Middle frontal gyrus (tissue), 1 donor: Measurements from ENCODE around the gene SUPT5H.
A peak's percentile ranks its signal among the peaks of the same experiment; 100 is the strongest.
"Not testable (repeated sequence)": the region's sequence is repeated elsewhere in the genome, so short reads cannot be mapped to it uniquely, and the experiment has no call there.

Source experiments
- DNase-seq: peaks from one replicate; pipeline ENCODE4 v3.0.0-alpha.2; 2015; ENCODE audit warnings: low spot score; ENCODE audit errors: extremely low spot score

SUPT5H gene

DNA sequence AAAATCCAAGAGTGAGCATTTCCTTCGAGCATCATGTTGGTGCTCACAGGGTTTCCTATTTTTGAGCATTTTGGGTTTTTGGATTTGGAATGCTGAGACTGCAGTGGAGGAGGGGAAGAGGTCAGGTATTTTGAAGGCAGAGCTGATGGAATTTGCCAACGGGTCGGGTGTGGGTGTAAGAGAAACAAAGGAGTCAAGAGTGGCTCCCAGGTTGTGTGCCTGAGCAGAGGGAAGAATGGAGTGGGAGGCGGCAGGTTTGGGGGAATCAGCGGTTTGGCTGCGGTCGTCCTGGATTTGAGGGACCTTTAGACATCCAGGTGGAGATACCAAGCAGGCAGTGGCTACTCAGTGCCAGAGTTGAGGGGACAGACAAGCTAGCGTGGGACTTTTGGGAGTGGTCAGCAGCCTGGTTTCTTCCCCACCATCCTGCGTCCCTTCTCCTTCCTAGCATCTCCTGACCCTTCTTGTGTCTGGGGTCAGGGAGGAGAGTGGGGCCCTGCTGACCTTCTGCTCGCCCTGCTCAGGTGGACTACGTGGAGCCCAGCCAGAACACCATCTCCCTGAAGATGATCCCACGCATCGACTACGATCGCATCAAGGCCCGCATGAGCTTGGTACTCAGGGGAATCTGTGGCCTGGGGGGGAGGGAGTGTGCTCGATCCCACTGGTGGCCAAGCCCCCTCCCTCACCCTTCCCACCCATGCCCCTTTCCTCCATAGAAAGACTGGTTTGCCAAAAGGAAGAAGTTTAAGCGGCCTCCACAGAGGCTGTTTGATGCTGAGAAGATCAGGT lies 20.8 kb downstream of the SUPT5H start:
- DNase-seq, result no peak

DNA sequence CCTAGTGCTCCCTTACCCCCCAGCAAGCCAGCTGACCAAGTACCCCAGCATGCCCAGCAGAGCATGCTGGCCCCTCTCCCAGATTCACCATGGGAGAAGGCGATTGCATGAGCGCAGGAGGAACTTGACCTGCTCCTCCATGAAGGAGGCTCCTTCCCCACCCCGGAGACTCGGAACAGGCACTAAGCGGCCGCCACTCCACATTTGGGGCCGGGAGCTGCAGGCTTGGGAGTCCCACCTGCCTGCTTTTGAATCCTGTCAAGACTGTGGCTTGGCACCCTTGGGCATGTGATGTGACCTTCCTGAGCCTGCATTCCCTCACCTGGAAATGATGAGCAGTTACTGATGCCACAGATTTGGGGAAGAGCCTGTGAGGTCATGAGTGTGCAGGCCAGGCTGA lies 22.6 kb downstream of the SUPT5H start:
- DNase-seq, result no peak

DNA sequence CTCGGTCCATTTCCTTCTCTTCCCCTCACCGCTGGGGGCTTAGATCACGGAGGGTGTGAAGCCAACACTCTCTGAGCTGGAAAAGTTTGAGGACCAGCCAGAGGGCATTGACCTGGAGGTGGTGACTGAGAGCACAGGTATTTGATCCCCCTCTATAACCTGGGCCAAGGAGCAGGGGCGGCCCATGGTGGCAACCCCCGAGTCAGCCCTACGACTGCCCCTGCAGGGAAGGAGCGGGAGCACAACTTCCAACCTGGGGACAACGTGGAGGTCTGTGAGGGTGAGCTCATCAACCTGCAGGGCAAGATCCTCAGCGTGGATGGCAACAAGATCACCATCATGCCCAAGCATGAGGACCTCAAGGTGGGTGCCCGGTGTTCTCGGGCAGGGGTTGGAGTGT lies 23.7 kb downstream of the SUPT5H start:
- DNase-seq, result no peak

GRCh38 chr19:39469567-39469966 lies 24.2 kb downstream of the SUPT5H start:
- no peak for DNase-seq

GRCh38 chr19:39470724-39471339 lies 25.4 kb downstream of the SUPT5H start:
- no peak for DNase-seq

- no peak for DNase-seq
Observed at GRCh38 chr19:39471756-39472536, 26.6 kb downstream of the SUPT5H start.

DNA sequence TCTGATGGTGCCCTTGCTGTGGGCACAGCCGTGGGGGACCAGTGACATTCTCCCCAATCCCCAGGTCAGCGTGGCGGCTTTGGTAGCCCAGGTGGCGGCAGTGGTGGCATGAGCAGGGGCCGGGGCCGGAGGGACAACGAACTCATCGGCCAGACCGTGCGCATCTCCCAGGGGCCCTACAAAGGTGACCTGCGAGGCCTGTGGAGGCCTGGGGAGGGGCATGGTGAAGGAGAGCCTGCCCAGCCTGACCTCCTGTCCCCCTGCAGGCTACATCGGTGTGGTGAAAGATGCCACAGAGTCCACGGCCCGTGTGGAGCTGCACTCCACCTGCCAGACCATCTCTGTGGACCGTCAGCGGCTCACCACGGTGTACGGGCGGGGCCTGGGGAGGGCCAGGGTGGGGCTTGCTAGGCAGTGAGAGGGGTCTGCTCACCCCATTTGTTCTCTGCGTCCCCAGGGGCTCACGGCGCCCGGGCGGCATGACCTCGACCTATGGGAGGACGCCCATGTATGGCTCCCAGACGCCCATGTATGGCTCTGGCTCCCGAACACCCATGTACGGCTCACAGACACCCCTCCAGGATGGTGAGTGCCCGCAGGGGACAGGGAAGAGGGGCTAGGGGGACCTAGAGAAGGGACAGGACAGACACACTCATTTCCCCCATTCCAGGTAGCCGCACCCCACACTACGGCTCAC lies 27.5 kb downstream of the SUPT5H start:
- DNase-seq, result no peak

DNA sequence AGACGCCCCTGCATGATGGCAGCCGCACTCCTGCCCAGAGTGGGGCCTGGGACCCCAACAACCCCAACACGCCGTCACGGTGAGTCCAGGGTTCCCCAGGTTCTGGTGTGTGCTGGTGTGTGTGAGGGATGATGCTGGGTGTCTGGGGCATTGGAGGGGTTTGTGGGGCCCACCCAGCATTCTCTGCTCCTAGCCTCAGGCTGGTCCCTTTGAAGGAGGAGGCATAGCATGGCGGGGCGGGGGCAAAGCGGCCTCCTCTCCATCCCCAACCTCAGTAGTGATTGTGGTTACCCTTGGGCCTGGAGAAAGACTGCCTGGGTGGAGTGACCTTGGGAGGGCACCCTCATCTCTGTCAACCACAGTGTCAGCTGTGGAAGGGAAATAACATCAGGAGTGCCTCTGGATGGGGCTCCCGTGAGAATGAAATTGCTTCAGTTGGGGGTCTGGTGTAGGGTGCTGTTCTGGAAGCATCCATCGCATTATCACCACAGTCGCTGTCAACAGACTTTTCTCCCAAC lies 28.1 kb downstream of the SUPT5H start:
- no peak for DNase-seq

DNA sequence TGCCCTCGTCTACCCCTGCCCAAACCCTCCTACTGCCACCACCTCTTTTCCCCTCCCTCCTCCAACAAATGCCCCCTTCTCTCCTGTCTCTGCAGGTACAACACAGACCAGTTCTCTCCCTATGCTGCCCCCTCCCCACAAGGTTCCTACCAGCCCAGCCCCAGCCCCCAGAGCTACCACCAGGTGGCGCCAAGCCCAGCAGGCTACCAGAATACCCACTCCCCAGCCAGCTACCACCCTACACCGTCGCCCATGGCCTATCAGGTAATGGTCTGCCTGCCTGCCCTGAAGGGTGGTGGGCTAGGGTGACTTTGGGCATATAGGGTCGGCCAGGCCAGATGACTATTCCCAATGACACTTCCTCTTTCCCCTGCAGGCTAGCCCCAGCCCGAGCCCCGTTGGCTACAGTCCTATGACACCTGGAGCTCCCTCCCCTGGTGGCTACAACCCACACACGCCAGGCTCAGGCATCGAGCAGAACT lies 28.8 kb downstream of the SUPT5H start:
- no peak for DNase-seq

- DNase-seq, result no peak
Observed at GRCh38 chr19:39475748-39476147, 30.4 kb downstream of the SUPT5H start.

DNA sequence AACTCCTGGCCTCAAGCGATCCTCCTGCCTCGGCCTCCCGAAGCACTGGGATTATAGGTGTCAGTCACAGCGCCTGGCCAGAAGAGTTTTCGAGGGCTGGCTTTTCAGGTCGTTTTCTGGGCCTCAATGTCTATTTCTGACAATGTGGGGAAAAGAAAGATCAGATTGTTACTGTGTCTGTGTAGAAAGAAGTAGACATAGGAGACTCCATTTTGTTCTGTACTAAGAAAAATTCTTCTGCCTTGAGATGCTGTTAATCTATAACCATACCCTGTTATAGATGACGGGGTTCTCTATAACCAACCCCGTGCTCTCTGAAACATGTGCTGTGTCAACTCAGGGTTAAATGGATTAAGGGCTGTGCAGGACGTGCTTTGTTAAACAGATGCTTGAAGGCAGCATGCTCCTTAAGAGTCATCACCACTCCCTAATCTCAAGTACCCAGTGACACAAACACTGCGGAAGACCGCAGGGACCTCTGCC lies 34.0 kb downstream of the SUPT5H start:
- DNase-seq, result not testable (repeated sequence)

DNA sequence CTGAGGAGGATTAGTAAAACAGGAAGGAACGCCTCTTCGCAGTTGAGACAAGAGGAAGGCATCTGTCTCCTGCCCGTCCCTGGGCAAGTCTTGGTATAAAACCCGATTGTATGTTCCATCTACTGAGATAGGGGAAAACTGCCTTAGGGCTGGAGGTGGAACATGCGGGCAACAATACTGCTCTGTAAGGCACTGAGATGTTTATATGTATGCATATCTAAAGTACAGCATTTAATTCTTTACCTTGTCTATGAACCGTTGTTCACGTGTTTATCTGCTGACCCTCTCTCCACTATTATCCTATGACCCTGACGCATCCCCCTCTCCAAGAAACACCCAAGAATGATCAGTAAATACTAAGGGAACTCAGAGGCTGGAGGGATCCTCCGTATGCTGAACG lies 34.5 kb downstream of the SUPT5H start:
- no peak for DNase-seq

DNA sequence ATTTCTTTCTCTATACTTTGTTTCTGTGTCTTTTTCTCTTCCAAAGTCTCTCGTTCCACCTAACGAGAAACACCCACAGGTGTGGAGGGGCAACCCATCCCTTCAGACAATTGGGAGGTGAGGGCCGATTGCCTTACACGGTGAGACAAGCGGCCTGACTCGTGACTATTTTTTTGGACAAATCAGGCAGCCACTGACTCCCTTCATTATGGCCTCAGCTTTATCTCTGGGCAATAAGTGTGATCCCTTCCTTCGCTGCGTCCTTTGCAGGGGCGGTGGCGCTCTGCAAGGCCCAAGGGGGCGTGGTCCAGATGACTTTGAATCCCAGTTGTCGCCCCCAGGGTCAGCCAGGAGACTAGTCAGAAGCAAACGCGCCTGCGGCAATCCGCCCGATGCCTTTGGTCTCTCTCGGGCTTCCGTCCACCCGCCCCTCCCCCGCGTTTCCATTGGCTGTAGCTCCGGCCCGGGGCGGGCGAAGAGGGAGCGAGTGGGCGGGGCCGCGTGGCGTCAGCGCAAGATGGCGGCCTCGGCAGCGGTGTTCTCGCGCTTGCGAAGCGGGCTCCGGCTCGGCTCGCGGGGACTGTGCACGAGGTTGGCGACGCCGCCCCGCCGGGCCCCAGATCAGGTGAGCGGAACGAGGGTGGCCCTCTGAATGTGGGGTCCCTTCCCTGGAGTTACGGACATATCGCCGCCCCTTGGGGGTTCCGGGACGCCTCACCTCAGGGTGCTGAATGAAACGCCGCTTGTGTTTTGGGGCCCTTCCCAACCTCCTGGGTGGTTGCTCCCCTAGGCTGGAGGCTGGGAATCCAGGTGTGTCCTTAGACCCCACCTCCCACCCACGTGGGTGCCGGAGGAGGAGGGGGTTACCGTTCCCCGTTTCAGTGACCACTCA lies 35.2 kb downstream of the SUPT5H start, which contains the start of gene TIMM50:
Gene TIMM50, plus strand, starts transcription at position 502 of the 892 bp plus-strand sequence. Its CDS starts 16 bp downstream, at position 518.
- DNase-seq, result peak; percentile 87

DNA sequence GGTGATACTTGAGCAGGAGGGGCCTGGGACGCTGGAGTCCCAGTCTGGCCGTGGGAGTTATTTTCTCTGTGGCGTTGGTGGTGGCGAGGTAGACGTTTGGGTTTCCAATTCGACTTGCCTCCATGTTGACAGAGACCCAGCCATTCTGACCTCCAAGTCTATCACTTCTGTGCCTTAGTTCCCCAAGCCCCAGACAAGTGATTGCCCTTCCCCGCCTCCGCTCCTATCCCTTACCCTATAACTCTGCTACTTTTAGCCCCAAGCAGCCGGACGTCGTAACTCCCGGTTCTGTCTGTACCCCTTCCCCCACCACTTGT lies 35.8 kb downstream of the SUPT5H start:
- no peak for DNase-seq

DNA sequence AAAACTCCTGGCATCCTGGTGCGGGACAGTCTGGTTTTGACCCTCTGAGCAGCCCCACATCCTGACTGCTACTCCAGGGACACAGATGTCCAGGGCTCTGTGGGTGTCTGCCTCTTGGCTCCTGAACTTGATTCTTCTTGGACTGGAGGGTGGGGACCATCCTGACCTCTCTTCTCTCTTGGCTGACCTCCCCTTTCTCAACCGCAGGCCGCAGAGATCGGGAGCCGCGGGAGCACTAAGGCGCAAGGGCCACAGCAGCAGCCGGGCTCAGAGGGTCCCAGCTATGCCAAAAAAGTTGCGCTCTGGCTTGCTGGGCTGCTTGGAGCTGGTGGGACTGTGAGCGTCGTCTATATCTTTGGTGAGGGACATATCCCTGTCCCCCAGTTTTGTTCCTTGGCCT lies 36.3 kb downstream of the SUPT5H start:
- no peak for DNase-seq

GRCh38 chr19:39483141-39483540 lies 37.8 kb downstream of the SUPT5H start:
- DNase-seq, result no peak

GRCh38 chr19:39489756-39490155 lies 44.4 kb downstream of the SUPT5H start:
- no peak for DNase-seq

DNA sequence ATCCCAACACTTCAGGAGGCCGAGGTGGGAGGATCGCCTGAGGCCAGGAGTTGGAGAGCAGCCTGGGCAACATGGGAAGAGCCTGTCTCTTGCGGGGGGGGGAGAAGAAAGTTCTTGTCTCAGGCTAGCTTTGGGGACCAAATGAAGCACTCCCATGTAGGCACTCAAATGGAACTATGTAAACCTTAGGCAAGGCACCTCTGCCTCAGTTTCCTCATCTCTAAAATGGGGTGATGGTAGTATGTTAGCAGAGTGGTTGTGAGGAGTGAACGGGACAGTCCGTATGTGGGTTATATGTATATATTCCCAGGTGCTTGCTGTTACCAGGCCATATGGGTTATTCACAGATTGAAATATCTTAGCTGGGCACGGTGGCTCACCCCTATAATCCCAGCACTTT lies 46.8 kb downstream of the SUPT5H start:
- no peak for DNase-seq

- no peak for DNase-seq
Observed at GRCh38 chr19:39492788-39493187, 47.4 kb downstream of the SUPT5H start.

DNA sequence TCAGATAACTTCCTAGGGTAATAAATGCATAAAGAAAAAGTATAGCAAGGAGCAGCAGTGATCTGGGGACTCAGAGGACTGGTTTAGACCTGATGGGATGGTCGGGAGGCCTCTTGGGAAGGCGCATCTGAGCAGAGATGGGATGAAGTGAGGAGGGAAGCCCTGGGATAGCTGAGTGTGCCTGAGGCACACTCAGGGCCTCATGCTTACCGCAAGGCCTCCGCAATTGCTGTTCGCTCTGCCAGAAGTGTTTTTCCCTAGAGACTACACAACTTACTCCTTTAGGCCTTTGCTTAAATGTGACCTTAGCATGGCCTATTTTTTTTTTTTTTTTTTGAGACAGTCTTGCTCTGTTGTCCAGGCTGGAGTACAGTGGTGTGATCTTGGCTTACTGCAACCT lies 49.3 kb downstream of the SUPT5H start:
- no peak for DNase-seq
